Mucosa of rectum (tissue), 2 donors: ENCODE data around the gene MRPL50.
"Not testable (repeated sequence)": the region's sequence is repeated elsewhere in the genome, so short reads cannot be mapped to it uniquely, and the experiment has no call there.

Source experiments
- H3K27ac ChIP-seq, 2 donors: one replicate each; pipeline ENCODE4 v1.7.0; 2013; ENCODE audit warnings: inconsistent platforms in 2 of 2, low read depth in 2 of 2, low read length in 2 of 2
- H3K27me3 ChIP-seq, 2 donors: one replicate each; pipeline ENCODE4 v1.7.0; 2013; ENCODE audit warnings: low read length in 2 of 2; ENCODE audit not compliant: control insufficient read depth in 2 of 2, insufficient read depth in 2 of 2
- H3K36me3 ChIP-seq, 2 donors: one replicate each; pipeline ENCODE4 v1.7.0; 2013; ENCODE audit warnings: low read length in 2 of 2; ENCODE audit not compliant: control insufficient read depth in 2 of 2, insufficient read depth in 2 of 2
- H3K4me1 ChIP-seq, 2 donors: one replicate each; pipeline ENCODE4 v1.7.0; 2013; ENCODE audit warnings: low read length in 2 of 2, mild to moderate bottlenecking in 1 of 2; ENCODE audit not compliant: control insufficient read depth in 2 of 2, insufficient read depth in 2 of 2
- H3K4me3 ChIP-seq, 2 donors: one replicate each; pipeline ENCODE4 v1.7.0; 2013; ENCODE audit warnings: low read length in 2 of 2
- H3K9ac ChIP-seq, 2 donors: one replicate each; pipeline ENCODE4 v1.7.0; 2013; ENCODE audit warnings: low read length in 2 of 2, low read depth in 1 of 2, mild to moderate bottlenecking in 1 of 2
- H3K9me3 ChIP-seq, 2 donors: one replicate each; pipeline ENCODE4 v1.7.0; 2013; ENCODE audit warnings: low read length in 2 of 2; ENCODE audit not compliant: control insufficient read depth in 2 of 2
- donor health status: healthy.
- donor health status: Normal muscosa, but diverticular disease.

The MRPL50 gene

GRCh38 chr9:101399643-101399970 is 1.2 kb upstream of the MRPL50 start:
- Histone ChIP-seq H3K9me3 (peaks cover 0 to 11% of the 10 kb centered on the region in 2 donors), H3K9ac (peak overlapping the region; percentile 77 to 88), H3K4me1 (peaks cover 9 to 14% of the 10 kb centered on the region in 2 donors), H3K36me3 (peaks cover 38 to 41% of the 10 kb centered on the region in 2 donors), H3K27ac (peak overlapping the region in 1 of 2 donors; percentile 77), H3K4me3 (peak overlapping the region; percentile 79 to 83), H3K27me3 (no peaks in the 10 kb centered on the region)

GRCh38 chr9:101398930-101399642 is 668 bp upstream of the MRPL50 start:
- Histone ChIP-seq H3K27me3 (no peaks in the 10 kb centered on the region), H3K27ac (peak overlapping the region; percentile 69 to 77), H3K9ac (peak overlapping the region; percentile 77 to 88), H3K36me3 (peaks cover 35 to 37% of the 10 kb centered on the region in 2 donors), H3K4me1 (peaks cover 9 to 14% of the 10 kb centered on the region in 2 donors), H3K9me3 (peaks cover 0 to 7% of the 10 kb centered on the region in 2 donors), H3K4me3 (peak overlapping the region; percentile 79 to 83)

- H3K27ac ChIP-seq: peak overlapping the region in 1 of 2 donors; percentile 84
- H3K9ac ChIP-seq: peak overlapping the region; percentile 92 to 98
- H3K36me3 ChIP-seq: peaks cover 21 to 23% of the 10 kb centered on the region in 2 donors
- no peaks in the 10 kb centered on the region for H3K27me3 ChIP-seq
- peak overlapping the region; percentile 98 to 100 for H3K4me3 ChIP-seq
- H3K9me3 ChIP-seq: no peaks in the 10 kb centered on the region
- peaks cover 9 to 14% of the 10 kb centered on the region in 2 donors for H3K4me1 ChIP-seq
Measured at GRCh38 chr9:101397746-101398067, 711 bp downstream of the MRPL50 start.

- H3K27me3 ChIP-seq: no peaks in the 10 kb centered on the region
- H3K4me3 ChIP-seq: no peak overlapping the region
- H3K9ac ChIP-seq: no peak overlapping the region
- H3K36me3 ChIP-seq: peaks cover 5 to 9% of the 10 kb centered on the region in 2 donors
- H3K4me1 ChIP-seq: peaks cover 2 to 13% of the 10 kb centered on the region in 2 donors
- no peak overlapping the region for H3K27ac ChIP-seq
- H3K9me3 ChIP-seq: no peaks in the 10 kb centered on the region
Measured at GRCh38 chr9:101394687-101395086, 3.7 kb downstream of the MRPL50 start.

GRCh38 chr9:101393135-101393534 is 5.3 kb downstream of the MRPL50 start:
- no peaks in the 10 kb centered on the region for H3K9me3 ChIP-seq
- H3K36me3 ChIP-seq: peaks cover 7 to 21% of the 10 kb centered on the region in 2 donors
- no peak overlapping the region for H3K4me3 ChIP-seq
- no peaks in the 10 kb centered on the region for H3K27me3 ChIP-seq
- H3K9ac ChIP-seq: no peak overlapping the region
- peaks cover 0 to 6% of the 10 kb centered on the region in 2 donors for H3K4me1 ChIP-seq
- H3K27ac ChIP-seq: no peak overlapping the region

GRCh38 chr9:101388507-101388993 is 9.9 kb downstream of the MRPL50 start:
- H3K27me3 ChIP-seq: no peaks in the 10 kb centered on the region
- H3K9me3 ChIP-seq: no peaks in the 10 kb centered on the region
- no peak overlapping the region for H3K27ac ChIP-seq
- no peak overlapping the region for H3K4me3 ChIP-seq
- no peaks in the 10 kb centered on the region for H3K4me1 ChIP-seq
- peaks cover 7 to 21% of the 10 kb centered on the region in 2 donors for H3K36me3 ChIP-seq
- no peak overlapping the region for H3K9ac ChIP-seq

- Histone ChIP-seq H3K4me1 (no peaks in the 10 kb centered on the region), H3K36me3 (peaks cover 7 to 21% of the 10 kb centered on the region in 2 donors), H3K9ac (no peak overlapping the region), H3K9me3 (no peaks in the 10 kb centered on the region), H3K27ac (no peak overlapping the region), H3K27me3 (no peaks in the 10 kb centered on the region), H3K4me3 (no peak overlapping the region)
Measured at GRCh38 chr9:101387871-101388506, 10.4 kb downstream of the MRPL50 start.

GRCh38 chr9:101384873-101385536 is 13.4 kb downstream of the MRPL50 start, which contains the start of gene BAAT:
BAAT (minus strand) TSS chr9:101385006; CDS start chr9:101371404, 13,602 bp downstream.
- not testable (repeated sequence) for H3K4me1 ChIP-seq, H3K9me3 ChIP-seq, H3K27ac ChIP-seq, H3K9ac ChIP-seq, H3K27me3 ChIP-seq, H3K4me3 ChIP-seq
- peaks cover 3 to 15% of the 10 kb centered on the region in 2 donors for H3K36me3 ChIP-seq

- Histone ChIP-seq H3K9ac (no peak overlapping the region), H3K27me3 (no peaks in the 10 kb centered on the region), H3K4me3 (no peak overlapping the region), H3K4me1 (no peaks in the 10 kb centered on the region), H3K36me3 (peaks cover 0 to under 1% of the 10 kb centered on the region in 2 donors), H3K9me3 (no peaks in the 10 kb centered on the region), H3K27ac (no peak overlapping the region)
Measured at GRCh38 chr9:101383361-101383760, 15.1 kb downstream of the MRPL50 start.

GRCh38 chr9:101381833-101382342 is 16.5 kb downstream of the MRPL50 start:
- Histone ChIP-seq H3K36me3 (no peaks in the 10 kb centered on the region), H3K27ac (no peak overlapping the region), H3K4me3 (no peak overlapping the region), H3K9me3 (no peaks in the 10 kb centered on the region), H3K4me1 (no peaks in the 10 kb centered on the region), H3K27me3 (no peaks in the 10 kb centered on the region), H3K9ac (no peak overlapping the region)
